HG03571 (cell line): ENCODE data around the gene STRIP1.
"Not testable (repeated sequence)": the region's sequence is repeated elsewhere in the genome, so short reads cannot be mapped to it uniquely, and the experiment has no call there.

ENCODE experiments used
- ATAC-seq: cut with Tn5 transposase; IDR thresholded peaks from one replicate; pipeline ENCODE4 v1.9.1; 2021; ENCODE audit not compliant: unreplicated experiment

The STRIP1 gene

DNA sequence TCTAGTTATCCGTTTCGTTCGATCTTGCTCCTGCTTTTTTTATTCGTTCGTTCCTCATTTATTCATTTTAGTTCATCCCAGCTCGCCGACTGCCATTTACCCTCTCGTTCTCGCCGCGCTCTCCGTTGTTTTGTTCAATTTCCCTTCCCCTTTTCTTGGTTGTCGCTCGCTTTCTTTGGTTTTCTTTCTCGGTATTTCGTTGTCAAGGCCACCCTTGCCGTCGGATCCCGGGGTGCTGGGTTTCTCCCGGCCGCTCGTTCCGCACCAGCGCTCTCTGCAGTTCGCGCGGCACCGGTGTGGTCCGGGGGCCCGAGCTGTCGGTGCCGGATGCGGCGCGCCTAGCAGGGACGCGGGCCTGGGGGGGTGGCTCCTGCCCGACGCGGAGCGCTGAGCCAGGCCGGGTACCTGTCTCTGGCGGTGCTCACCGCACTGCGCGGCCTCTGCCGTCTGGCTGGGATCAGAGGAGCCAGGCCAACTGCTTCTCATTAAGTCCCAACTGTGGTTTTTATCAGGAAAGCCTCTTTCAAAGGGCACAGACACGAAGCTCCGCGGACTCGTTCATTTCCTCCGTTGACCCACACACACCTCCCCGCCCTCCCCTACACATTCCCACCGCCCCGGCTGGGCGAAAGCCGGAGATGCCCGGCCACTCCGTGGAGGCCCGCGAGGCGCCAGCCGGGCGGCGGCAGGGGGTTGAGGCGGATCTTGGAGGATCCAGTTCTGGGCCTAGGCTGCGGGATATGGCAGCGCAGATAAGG lies 34.4 kb downstream of the STRIP1 start:
- ATAC-seq: no peak

DNA sequence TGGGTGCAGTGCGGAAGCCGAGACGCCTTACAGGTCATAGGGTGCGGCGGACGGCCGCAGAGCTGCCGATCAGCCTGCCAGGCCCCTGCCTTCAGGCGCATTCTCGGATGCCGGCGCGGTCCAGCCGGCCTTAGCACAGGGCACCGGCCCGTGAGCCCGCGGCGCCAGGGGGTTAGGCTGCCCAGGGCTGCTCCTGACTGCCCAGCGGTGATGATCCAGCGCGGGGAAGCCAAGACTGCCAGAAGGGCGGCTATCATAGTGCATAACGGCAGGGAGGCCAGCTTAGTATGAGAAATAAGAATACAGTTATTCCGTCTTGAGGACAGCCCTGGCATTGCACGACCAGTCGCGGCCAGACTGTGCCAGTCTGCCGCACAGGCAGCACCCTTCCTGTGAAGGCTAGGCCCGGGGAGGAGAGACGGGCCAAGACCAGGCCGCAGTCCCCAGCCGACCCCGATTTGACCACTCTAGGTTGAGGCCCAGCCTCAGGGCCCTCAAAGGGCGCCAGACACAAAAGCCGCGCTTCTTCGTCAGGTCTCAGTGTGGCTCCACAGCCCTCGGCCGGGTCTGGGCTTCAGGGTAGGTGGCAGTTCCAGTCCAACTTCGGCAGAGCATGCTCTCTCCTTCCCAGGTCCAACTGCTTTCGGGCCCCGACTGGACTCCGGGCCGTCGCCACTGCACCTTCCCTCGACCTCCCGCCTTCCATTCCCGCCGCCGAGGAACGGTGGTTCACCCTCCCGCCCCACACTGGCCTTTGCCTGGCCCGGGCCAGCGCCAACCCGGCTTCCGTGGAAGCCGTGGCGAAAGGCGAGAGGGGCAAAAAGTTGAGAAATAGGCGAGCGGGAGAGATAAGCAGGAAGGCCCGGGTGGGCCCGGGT lies 35.2 kb downstream of the STRIP1 start:
- ATAC-seq: no peak

DNA sequence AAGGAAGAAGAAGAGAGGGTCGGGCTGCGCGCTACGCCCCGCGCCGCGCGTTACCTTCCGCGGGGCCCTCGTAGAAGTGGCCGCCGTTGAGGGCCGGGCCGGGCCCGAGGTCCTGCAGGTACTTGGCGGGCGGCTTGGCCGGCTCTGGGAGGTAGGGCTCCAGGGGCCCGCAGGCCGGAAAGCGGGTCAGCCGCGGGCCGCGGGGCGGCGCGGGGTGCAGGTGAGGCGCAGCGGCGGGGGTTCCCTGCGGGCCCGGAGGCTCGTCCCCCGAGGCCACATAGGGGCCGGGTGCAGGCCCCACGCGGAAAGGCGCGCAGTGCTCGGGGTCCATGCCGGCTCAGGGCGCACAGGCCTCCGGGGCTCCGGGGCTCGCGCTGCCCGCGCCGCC lies 35.9 kb downstream of the STRIP1 start:
- ATAC-seq: no peak

DNA sequence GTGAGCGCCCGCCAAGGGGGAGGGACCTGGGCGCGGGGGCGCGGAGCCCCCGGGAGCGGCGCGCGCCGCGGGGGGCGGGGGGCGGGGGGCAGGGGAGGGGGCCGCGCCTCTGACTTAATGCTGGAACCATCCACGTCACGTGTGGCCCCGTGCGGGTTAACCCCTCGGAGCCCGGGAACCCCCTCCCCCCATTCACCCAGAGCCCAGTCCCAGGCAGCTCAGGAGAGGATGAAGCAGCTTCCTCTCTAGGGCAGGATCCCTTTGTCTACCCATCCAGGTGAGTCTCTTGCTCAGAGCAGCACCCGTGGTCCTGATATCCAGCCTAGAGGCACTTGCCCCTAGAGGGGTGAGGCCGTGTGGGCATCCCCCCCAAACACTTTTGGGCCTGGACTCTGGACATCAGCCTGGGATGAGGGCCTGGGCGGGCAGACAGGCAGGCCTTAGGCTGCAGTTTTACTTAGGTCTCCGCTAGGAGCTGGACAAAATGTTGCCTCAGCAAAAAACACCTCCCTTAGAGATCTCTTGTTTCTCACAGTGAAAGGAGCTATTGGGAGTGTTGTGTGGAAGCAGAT lies 36.3 kb downstream of the STRIP1 start, which contains the start of gene ALX3:
Gene ALX3 (minus strand): TSS at position 2 of the 572 bp plus-strand sequence. CDS start 60 bp downstream, outside the sequence.
- no peak for ATAC-seq

DNA sequence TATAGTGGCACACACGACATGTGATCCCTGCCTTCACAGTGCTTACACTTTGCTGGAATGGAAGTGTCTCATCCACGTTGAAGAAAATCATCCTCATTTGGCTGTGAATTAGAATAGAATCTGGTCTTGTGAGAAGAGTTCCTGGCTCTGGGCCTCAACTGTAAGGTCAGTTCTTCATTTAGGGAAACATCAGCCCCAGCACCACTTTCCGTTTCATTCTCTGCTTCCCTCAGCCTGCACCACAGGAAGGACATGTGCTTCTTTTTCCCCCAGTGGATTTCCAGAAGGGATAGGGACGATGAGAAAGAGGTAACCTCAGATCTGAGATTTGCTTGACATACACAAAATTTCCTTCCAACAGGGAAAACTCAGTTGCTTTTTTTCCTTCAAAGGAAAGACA lies 39.7 kb downstream of the STRIP1 start:
- no peak for ATAC-seq

DNA sequence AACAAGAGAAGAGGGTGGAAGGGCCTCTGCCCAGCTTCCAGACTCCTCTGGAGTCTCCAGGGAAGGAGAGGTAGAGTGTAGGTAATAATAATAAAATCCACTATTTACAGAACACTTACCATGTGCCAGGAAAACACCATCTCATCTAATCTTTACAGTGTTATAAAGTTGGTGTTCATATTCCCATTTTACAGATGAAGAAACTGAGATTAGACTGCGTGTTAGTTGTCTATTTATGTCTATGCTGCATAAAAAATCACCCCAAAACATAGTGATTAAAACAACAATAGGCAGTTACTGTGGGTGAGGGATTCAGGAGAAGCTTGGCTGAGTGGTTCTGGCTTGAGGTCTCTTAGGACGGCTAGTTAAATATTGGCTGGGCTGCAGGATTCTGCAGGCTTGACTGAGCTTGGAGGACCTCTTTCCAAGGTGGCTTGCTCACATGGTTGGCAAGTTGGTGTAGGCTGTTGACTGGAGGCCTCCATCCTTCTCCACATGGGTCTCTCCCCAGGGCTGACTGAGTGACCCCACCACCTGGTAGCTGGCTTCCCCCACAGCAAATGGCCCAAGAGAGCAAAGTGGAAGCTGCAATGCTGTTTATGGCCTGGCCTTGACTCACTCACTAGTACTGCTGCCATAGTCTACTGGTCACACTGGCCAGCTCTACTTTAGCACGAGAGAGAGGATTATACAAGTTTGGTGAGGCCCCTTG lies 42.5 kb downstream of the STRIP1 start:
- no peak for ATAC-seq

DNA sequence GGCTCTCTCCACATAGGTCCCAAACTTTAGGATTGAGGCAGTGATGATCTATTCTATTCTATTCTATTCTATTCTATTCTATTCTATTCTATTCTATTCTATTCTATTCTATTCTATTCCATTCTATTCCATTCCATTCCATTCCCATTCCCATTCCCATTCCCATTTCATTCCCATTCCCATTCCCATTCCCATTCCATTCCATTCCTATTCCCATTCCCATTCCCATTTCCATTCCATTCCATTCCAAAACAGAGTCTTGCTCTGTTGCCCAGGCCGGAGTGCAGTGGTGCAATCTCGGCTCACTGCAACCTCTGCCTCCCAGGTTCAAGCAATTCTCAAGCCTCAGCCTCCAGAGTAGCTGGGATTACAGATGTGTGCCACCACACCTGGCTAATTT lies 45.6 kb downstream of the STRIP1 start:
- not testable (repeated sequence) for ATAC-seq

DNA sequence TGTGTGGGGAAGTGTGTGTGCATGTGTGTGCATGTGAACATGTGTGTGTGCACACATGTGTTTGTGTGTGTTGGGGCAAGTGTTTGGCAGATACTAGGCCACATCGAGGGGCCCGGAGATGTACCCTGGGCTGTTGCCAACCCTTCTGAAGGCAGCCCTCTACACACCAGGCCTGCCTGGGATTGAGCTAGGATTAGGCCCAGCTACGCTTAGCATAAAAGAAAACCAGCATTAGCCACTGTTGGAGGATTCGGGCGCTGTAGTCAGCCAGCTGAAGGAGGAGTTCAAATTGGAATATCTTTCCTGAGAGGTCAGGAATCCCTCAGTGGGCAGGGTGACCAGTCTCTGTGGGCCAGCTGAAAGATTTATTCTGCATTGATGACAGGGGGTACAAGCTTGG lies 46.6 kb downstream of the STRIP1 start:
- ATAC-seq: no peak

DNA sequence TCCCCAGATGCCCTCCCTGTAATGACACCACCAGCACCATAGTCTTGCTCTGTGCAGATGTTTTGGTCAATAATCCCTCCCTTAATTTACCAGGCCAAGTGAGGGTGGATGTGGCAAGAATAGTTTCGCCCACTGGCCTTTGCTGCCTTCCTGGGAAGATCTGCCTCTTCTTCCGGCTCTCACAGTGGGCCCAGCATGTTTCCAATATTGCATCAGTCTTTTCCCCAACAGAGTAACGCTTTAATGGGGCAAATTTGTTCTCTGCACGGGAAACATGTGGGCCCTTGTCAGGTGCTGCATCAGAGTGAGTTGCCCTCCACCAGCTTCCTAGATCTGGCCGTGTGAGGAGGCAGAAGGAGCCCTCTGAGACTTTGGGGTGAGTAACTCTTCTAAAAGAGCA lies 48.1 kb downstream of the STRIP1 start:
- ATAC-seq: no peak

DNA sequence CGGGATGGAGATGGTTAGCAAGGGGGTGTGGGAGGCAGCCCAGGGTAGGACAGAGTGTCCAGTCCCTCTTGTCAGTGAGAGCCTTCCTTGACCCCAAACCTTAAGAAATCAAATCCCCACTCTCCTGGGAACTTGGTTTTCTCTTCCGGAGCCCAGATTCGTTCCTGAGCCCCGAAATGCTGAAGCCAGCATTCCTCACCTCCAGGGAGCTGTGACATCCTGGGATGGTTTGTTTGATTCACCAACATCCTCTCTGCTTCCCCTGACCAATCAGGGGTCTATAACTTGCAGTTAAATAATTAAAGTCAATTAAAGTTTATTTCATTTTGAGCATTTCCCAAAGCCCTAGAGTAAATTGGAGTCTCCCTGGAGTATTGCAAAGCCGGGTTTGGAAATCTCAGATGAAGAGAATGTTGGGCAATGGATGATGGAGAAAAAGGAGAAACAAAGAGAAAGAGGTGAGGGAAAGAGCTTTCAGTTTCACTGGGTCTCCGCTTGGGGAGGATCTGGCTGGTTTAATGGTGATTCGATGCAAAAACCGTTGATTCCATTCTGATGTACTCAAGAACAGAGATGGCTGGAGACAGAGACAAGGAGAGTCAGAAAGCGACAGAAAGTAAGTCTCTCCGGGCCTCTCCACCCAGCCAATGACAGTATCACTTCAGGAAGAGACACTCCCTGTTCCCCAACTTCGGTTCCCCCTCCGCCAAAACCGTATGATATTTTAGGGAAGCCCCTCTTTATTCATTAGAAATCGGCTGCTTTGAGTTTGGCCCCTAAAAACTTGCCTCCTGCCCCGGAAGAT lies 48.8 kb downstream of the STRIP1 start:
- ATAC-seq: no peak

DNA sequence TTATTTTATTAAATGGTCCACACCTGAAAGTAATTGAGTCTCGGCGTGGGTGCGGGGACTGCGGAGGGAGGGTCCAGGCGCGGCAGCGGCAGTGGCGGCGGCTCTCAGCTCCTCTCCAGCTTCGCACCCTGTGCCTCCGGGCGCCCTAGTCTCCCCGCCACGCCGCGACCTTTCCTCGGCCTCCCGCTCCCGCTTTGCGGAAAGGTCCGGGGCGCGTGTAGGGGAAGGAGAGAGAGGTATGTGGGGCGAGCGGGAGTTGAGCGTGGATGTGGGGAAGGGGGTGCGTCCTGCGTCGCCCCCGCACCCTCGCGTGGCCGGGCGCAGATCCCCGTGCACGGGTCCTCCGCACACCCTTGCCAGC lies 49.4 kb downstream of the STRIP1 start:
- no peak for ATAC-seq

DNA sequence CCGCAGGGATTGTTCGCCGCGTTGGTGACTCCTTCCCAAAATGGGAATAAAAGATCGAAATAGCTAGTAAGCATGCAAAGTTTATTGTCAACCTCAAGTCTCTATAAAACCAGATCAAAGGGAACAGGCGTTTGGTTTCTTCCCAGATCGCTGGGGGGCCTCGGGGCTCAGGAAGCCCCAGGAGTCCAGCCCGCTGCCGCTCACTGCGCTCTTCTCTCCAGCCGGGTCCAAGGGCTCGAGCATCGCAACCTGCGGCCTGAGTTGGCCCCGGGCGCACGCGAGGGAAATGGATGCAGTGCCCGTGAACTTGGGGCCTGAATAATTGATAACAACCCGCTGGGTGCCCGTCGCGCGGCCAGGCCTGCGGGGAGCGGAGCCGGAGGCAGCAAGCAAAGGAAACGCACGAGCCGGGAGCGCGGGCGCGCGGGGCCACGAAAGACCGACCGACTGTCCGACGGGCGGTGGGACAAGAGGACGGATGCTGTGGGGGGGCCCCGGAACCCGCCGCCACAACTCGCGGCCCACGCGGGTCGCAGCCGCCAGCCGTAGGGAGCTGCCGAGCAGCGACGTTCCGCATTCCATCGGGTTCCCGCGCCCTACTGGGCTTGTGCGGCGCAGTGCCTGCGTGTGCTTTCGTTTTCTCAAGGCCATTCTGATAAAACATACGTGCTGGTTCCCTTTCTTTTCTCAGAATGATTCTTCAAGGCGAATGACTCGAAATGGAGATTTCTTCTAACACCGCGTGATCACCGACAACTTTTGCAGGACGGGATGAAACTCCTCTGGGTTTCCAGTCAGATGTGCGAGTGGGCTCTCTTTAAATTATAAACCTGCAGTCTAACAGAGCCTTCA lies 50.0 kb downstream of the STRIP1 start:
- no peak for ATAC-seq

DNA sequence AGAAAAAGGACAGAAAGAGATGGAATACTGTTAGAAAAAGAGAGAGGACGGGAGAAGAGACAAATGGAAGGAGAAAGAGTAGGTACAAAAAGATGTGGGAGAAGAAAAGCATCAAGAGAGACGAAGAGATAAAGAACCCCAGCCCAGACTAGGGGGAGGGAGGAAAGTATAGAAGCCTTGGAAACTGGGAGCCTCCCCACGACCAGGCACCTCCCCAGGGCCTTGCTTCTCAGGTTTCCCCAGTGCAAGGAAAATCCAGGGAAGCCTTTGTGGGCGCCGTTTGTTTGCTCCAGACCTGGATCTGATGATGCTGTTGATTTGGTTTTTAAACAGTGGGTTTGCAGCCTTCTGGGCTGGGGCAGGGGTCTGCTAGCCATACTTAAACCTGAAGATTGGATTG lies 51.2 kb downstream of the STRIP1 start:
- no peak for ATAC-seq

DNA sequence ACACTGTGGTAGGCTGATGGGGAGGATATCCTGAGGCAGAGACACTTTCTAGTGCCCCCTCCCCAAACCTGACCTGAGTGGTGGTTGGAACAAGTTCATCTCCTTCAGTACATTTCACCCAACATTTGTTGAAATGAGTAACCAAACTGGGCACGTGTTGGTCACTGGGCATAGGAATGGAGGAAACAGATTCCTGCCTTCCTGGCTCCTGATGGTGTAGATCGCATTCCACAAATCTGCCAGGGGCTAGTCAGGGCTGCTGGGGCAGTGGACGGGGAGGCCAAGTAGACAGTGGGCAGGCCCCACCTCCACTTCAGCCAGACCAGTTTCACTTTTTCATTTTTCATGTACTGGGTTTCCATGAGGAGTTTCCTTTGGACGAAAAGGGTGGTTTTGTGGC lies 52.5 kb downstream of the STRIP1 start:
- no peak for ATAC-seq

DNA sequence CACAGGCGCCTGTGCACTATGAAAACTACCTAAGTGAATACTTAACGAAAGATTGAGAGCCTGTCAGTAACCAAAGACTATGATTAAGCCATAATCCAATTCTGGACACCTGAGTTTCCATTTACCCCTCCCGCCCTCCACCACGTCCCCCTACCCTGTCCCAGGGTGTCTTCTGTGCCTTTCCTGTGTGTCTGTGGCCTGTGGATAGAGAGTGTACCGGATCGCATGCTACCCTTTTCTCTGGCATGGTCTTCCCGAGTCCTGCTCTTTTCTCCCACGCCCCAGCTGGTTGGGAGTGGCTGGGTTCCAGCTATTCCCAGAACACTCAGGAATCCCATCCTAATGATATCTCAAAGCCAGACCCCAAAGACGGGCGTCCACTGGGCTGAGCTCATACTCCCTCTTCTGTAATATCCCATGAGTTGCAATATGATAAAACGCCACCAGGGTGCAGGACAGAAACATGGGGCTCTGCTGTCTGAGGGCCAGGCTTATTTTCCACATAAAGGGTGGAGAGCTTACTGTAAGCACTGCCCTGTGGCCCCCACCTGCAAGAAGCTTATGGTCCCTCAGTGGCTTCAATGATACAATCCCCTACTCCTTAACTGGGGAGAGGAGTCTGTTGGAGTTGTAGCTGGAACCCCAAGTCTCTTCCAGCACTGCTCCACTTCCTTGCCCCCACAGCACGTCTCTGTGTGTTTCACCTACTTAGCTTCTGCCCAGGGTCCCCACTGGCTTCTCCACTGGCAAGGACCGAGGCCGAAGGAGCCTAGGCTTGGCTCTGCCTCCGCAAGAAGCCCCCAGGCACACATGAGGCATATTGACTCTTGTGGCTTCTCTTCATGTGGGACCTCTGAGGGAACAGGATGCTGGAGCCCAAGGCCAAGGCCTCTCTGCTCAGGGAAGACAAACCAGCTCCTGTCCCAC lies 53.7 kb downstream of the STRIP1 start:
- ATAC-seq: no peak

DNA sequence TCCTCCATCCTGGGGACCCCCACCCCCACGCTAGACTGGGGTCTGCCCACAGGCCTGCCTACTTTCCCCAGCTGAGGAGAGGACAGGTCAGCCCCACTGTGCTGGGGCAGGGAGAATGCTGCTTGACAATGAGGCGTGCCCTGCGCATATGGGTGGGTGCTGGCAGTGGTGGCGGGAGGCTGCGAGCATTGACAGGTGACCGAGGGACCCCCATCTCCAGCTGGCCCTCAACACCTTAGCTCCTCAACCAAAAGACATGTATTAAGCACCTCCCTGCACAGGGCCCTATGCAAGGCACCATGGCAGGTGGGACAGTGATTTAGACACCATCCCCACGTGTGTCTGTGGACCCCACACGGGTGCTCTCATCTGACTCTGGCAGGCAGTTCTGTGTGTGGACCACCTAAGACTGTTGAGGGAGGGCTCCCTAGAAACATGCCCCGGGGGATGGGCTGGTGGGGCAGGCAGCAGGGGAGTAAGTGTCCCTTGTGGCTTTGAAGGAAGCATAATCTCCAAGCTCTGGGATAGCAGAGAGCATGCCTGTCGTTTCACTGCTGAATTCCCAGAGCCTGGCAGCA lies 54.4 kb downstream of the STRIP1 start:
- no peak for ATAC-seq

DNA sequence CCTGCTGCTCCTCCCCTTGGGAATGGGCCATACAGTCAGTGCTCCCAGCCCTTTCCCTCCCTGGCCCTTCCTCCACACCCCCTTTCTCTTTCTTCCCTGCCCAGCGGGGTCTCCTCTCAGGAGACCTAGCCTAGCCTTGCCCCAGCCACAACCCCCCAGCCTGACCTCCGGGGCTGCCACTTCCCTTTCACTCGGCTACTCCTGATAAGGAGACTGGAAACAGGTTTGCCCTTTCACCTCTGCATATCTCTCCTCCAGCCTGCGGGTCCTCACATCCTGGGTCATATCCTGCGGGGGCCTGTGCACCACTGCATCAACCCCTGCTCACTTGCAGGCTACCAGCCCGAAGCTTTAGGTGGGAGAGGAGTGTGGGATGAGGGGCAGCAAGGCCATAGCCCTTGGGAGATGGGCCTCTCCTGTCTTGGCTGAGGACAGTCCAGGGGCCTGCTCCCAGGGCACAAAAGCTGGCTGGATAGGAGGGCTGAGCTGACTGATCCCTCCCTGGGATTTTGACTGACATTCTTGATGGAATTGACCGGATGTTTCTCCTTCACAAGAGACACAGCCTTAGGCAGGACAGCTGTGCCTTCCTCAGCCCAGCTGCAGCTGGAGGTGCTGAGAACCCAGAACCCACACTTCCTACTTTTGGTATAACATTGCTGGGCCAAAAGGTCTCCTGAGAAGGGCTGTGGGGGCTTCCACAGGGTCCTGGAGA lies 55.3 kb downstream of the STRIP1 start:
- ATAC-seq: no peak

DNA sequence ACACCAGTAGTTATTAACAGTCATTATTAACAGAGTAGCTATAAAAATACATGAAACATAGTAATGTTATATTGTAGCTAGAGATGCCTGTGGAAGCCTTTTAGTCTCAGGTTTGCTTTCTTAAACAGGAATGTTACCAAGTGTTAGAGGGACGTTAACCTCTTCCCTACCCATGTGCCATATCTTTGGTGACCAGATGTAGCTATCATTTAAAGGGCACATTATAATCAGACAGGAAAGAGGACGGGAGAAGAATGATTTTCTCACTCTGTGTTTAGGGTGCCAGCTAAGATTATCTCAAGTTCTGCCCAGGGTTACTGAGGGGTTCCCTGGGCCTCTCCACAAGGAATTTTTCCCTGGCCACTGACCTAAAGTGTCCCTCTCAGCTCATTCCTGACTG lies 57.0 kb downstream of the STRIP1 start:
- ATAC-seq: no peak
